HG03571 (cell line): ENCODE data around the gene SFXN1.

Source experiments
- ATAC-seq: cut with Tn5 transposase; IDR thresholded peaks from one replicate; pipeline ENCODE4 v1.9.1; 2021; ENCODE audit not compliant: unreplicated experiment

SFXN1 gene

DNA sequence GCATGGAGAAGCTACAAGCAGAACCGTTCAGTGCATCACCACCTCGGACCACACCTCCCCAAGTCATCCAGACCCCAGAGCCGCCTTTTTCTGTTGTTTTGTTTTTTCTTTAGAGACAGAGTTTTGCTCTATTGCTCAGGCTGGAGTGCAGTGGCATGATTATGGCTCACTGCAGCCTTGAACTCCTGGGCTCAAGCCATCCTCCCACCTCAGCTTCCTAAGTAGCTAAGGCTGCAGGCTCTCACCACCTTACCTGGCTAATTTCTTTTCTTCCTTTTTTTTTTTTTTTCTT is 13.5 kb upstream of the SFXN1 start:
- no peak for ATAC-seq

DNA sequence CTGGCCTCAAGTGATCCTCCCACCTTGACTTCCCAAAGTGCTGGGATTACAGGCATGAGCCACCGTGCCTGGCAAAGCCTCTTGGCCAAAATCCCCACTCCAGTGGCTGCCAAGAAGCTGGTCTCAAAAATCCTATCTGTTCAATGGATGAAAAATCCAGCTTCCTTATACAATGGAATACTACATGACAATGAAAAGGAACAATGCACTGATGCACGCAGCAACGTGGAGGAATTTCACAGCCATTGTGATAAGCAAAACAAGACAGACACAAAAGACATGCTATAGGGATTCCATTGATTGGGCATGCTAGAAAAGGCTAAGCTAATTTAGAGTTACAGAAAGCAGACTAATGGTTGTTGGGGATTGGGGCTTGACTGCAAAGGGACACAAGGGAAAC is 13.1 kb upstream of the SFXN1 start:
- ATAC-seq = no peak

DNA sequence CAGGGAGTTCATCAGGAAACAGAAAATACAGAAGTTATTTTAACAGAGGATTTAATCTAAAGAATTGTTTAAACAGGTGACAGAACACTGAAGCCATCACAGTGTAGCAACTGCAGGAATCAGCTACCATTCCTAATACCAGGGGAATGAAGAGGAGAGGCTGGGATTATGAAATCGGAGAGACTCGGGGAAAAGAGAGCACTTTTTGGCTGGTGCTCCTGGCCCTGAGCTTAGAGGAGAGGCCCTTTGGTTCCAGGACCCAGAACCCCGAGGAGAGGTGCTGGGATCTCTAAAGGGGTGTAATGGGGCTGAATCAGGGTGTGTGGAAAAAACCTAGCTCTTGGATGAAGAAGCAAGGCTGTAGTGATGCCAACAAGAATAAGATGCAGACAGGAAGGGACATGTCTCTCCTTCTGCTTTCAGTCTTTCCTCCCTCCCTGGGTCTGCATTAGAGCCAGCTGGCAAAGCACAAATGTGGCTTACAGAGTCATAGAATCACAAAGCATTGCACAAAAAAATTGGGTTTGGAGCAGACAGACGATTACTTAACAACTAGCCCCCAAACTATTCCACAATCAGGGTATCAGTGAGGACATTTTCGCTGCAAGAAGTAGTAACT is 11.6 kb upstream of the SFXN1 start:
- ATAC-seq = no peak

DNA sequence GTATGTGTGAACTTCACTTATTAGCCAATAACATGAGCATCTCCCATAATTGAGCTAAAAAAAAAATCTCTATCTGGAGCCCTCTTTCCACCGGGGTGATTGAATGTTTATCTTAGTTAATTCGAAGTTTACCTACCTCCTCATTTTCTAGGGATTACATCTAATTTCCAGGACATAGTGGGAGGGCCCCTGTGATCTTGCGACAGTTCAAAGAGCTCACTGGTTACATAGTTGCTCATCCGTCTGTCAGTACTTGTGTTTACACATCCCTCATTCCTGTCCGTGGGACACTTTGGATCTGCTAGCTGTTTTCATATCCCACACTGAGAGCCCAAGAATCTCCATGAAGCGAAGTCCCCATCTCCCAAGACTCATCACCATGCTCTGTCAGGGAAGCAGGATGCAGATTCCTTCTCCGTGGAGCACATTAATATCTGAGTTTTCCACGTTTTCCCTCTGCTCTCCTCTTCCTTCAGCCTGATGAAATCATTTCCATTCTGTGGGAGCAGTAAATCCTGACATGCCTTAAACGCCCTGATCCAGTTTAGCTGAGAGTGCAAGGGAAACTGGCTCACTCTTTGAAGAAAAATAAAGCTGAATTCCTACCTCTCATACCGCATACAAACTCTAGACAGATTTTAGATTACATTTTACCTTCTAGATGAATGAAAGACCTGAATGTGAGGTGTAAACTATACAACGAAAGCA is 10.2 kb upstream of the SFXN1 start:
- no peak for ATAC-seq

DNA sequence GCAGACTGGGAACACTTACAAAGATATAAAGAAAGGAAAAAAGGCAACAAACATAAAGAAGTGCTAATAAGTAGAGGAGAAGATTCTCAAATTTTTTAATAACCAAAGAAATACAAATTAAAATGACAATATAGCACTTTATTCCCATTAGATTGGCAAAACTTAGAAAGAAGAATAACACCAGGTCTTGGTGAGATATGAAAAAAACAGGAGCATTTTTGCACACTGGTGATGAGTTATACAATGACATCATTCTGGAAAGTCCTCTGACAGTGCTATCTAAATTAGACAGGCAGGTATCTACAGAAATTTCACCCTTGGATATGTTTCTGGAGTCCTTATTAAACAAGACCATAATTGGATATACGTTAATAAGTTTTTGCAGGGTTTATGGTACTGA is 9.5 kb upstream of the SFXN1 start:
- no peak for ATAC-seq

DNA sequence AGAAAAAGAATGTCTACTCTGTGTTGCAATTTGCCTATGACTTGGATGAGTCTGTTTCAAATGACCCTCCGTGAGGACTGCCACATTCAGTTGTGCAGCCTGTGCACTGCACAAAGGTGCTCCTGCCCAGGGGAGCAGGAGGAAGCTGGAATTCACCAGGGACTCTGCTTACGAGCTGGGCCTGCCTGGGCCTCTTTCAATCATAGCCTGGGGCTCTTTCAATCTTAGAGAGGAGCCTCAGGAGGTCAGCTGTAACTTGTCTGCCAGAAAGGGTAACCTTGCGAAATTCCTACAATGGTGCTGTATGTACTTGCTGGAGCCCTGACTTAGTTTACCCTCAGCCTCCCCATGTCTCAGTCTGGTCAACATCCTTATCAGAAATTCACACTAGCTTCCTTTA is 8.4 kb upstream of the SFXN1 start:
- ATAC-seq = no peak

DNA sequence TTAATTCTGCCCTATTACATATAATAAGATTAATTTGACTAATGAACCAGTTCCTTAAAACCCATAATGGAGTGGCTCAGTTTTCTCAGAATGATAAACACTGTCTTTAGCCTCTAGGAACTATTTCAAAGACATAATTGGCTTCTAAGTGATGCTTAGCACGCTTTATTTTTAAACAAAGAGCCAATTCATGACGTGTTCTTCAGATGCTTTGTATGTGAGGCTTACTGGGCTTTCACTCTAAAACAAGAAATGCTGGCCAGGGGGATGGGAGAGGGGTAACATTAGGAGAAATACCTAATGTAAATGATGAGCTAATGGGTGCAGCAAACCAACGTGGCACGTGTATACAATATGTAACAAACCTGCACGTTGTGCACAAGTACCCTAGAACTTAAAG is 7.6 kb upstream of the SFXN1 start:
- ATAC-seq = no peak

DNA sequence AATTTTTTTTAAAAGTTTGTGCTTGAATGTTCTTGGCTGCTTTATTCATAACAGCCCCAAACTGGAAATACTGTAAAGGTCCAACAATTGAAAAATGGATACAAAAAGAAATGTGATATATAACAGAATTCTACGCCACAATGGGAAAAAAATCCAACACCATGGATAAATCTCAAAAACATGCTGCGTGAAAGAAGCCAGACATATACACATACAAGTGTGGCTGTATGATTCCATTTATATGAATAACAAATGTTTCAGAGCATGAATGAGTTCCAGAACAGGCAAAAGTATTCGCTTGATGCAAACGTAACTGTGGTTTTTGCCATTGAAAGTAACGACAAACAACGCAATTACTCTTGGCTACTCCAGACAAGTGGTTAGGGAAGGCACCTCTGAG is 7.2 kb upstream of the SFXN1 start:
- ATAC-seq = no peak

DNA sequence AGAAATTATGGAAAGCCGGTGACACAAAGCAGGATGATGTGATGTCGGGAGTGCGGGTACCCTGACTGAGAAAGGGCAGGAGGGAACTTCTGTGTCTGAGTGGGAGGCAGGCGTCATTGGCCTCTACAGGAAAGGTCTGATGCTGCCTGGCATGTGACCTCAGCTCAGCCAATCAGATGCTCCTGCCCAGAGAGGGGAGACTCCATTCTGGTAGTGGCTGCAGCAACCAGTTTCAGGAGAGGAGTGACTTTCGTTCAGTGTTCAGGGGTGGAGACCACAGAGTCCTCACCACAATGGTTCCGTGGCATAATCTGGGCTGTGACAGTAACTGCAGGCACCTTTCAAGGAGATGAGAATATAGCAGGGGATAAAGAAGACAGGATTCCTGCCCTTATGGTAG is 6.7 kb upstream of the SFXN1 start:
- ATAC-seq = no peak

DNA sequence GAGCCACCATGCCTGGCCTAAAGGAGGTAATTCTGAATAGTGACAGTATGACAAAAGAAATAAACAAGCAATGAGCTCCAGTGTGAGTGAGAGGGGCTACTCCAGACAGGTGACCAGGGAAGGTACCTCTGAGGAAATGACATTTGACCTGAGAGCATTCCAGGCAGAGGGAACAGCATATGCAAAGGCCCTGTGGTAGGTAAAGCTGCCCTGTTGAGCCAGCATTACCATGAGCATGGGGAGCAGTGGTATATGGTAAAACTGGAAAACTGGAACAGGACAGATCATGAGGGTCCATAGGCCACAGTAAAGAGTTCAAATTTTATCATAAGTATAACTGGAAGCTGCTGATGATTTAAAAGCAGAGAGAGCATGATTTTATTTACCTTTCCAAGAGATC is 6.0 kb upstream of the SFXN1 start:
- ATAC-seq = no peak

DNA sequence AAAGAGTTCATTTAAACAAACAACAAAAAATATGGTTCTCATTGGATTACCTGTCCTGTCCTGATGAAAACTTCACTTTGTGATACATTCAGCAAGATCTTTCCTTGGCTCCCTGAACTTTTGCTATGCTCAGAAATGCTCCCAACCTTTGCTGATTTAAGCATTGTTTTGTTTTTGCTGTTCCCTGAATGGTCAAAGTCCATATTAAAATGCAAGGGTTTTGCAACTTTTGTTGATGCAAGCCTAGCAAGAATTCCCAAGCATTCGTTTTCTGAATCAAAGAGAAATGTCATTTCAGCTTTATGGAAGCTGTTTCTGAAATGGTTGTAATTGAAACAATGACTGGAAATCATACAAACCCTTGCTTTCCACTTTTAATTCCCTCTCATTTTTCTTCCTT is 3.1 kb upstream of the SFXN1 start:
- ATAC-seq = no peak

DNA sequence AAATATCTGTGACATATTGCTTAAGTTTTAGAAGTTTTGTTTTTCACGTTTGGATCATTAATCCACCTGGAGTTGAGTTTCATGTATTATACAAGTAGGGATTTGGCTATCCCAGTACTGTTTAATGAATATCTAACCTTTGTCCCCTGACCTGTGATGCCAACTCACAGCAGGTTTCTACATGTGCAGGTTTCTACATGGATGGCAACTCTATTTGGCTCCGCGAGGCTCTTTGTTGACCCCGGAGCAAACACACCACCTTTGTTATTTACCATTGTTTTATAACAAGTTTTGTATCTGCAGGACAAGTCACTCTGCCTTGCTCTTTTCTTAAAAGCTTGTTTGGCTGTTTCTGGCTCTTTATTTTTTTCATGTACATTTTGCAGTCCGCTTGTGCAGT is 920 bp upstream of the SFXN1 start:
- ATAC-seq = no peak

DNA sequence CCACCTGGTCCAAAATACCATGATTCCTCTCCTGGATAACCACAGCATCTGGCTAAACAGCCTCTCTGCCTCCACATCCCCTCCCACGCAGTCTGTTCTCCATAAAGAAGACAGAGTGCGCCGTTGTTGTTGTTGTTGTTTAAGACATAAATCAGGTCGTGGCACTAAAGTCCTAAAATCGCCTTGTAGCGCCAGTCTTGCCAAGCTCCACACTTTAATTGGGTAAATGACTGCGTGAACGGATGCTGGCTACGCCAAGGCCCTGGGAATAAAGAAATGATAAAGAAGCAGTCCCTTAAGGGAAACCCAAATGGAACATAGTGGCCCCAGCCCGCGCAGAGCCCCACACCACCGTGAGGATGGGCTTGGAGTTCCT is 364 bp upstream of the SFXN1 start:
- ATAC-seq = no peak

DNA sequence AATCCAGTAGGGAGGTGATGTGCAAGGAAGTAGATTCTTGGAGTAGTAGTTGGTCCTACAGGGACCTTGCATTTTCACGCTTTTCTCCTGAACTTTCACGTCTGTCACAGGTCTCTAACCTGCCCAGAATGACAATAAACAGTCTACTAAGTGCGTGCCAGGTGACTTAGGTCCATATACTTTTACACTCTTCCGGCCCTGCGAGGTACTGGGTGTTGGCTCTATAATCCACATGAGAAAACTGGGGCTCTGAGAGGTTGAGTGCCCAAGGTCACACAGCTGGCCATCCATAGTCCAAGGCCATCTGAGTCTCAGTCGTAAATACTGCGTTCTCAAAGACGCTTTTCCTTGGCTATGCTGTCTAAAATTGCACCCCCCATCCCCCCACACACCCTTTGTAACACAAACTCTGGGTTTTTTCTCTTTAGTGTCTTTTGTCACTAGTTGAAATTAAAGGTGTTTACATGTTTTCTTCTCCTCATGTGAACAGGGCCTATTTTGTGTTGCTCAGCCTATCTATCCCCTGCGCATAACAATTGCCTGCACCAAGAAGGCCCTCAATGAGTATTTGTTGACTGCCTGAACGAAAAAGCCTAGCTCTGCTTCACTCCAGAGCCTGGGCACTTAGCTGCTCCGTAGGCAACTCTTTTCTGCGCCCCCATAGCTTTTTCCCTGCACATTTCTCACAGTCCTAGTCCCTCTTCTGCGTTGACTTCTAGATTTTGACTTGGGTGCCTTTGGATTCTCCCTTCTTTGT is 943 bp downstream of the SFXN1 start:
- no peak for ATAC-seq

DNA sequence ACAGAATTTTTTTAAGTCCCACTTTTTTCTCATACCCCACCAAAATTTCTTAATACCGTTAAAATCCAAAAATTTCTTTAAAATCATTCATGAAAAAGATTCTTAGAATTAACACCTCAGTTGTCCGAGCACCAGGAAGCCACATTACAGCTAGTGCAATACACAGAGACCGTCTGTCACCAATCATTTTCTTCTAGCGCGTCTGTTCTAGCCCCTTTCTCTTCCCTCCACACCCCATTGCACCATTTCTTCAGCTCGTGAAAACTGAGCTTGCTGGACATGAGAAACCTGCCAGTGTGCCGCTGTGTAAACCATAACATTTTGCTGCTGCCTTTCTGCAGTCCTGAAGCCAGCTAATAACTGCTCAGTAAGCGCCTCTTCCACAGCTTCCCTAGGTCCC is 5.0 kb downstream of the SFXN1 start:
- no peak for ATAC-seq

DNA sequence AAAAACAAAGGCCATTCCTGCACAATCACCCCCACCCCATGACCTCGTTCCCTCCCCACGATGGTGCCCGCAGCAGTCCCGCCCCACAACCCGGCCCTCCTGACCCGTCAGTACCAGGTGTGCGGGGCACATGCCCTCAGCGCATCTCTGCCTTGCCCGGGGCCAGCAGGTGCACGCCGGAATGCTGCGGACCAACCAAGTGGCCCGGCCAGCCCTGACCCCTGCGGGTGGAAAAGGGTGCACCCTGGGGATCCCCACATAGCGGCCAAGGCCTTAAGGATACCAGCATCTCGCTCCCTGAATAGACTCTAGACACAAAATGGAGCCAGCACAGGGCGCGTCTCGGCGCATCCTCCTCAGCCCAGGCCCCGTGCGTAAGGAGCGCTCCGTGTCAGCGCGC is 6.0 kb downstream of the SFXN1 start:
- ATAC-seq = no peak

DNA sequence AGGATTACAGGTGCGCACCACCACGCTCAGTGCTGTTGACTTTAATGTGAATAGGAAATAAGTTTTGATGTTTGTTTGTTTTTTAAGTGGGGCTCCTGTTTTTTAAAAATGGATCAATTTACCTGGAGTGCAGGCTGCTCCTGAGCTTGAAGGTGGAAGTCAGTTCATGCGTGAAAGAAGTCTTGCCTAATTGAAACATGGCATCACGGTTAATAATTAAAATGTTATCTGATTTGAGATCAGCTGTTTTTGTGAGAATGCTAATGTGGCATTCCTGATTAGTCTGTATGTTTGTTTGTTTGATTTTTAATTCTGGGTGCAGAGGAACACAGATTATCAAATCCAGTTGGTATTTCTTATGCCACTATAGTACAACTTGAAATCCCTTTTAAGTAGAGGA is 6.5 kb downstream of the SFXN1 start:
- ATAC-seq = no peak

DNA sequence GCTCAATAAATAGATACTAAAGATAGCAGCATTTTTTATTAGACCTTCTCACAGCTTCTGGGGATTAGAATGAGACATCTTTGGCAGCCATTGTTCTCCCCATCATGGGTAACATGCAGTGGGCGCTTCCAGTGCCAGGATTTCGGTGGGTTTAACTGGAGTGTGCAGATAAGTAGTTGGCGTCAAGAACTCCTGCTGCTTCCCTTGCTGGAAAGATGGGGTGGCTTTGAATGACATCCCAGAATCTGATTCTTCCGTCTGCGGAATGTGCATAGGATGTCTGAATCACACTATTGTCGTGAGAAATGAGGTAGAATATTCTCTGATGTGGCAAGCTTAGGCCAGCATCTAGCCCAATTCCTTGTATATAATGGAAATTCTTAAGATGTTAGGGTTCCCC is 7.3 kb downstream of the SFXN1 start:
- no peak for ATAC-seq

DNA sequence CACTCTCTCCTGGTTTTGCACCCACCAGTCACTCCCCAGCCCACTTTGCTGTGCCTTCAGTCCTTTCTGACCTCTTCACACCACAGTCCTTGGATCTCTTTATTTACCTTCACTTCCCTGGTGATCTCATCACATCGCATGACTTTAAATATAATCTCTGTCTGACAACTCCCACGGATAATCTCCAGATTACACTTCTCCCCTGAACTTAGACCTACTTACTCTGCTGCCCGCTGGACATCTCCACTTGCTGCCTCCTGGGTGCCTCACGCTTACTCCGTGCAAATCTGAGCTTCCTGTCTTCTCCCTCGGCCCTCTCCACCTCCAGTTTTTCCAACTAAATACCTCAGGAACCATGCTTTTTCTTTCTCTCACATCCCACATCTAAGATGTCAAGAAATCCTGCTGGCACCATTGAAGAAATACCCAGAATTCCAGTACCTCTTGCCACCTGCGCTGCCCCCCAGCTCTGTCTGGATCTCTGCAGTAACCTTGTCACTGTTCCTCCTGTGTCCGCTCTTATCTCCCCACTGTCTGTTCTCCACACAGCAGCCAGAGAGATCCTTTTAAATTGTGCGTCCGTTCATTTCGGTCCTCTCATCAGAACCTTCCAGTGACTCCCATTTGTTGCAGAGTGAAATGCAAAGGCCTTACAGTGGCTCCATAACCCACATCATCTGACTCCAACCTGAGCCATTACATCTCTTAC is 9.3 kb downstream of the SFXN1 start:
- ATAC-seq = no peak

DNA sequence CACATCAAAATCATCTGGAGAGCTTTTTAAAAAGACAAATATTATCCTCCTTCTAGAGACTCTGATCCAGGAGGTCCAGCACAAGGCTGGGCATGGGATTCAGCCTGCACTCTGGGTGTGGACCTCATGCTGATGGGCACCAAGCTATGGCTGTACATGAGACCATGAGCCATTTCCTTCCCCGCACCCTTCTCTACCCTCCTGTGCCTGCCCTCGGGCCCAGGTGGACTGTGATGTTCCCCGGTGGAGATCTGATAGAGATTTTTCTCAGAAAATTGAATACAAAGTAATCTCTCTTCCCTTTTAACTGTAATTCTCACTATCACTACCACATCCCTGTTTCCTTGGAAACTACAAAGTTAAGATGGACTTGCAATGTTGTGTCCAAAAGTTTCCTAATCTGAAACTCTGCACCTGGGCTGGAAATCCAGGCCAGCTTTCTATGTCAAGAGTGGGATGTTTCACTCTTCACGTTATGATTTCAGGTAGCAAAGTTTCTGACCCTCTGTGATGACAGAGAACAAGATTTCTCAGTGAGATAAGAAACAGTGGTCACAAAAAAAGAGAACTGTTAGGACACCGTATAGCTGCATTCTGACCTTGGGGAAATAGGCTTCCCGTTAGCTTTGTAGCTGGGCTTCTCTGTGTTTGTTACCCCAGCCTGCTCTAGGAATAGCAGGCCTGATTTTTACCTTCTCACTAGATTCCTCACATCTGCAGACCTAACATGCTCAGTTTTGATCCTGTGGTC is 11.5 kb downstream of the SFXN1 start:
- ATAC-seq = no peak

DNA sequence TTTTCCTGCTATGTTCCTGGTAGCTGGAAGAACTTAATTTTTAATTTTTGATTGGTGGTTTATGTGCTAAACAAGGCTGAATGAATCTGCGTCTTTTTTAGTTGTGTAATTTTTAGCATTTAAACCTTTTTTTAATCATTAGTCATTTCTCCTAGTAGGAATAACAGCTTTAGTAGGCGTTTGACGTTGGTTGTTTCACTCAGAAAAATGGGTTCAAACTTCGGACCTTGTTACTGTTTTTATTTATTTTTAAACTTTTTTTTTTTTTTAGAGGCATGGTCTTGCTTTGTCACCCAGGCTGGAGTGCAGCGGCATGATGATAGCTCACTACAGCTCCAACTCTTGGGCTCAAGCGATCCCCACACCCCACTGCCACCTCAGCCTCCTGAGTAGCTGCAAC is 12.9 kb downstream of the SFXN1 start:
- no peak for ATAC-seq
